Fibroblast of skin of right quadriceps (primary cell): ENCODE measurements around the gene FGF4.

ENCODE experiments used
- DNase-seq: peaks from one replicate; pipeline ENCODE4 v3.0.0-alpha.2; 2013

FGF4 gene

GRCh38 chr11:69775163-69775755 is at the start of gene FGF4:
Gene FGF4 (minus strand): TSS chr11:69775341. CDS start chr11:69775084, 257 bp downstream.
- no peak for DNase-seq

DNA sequence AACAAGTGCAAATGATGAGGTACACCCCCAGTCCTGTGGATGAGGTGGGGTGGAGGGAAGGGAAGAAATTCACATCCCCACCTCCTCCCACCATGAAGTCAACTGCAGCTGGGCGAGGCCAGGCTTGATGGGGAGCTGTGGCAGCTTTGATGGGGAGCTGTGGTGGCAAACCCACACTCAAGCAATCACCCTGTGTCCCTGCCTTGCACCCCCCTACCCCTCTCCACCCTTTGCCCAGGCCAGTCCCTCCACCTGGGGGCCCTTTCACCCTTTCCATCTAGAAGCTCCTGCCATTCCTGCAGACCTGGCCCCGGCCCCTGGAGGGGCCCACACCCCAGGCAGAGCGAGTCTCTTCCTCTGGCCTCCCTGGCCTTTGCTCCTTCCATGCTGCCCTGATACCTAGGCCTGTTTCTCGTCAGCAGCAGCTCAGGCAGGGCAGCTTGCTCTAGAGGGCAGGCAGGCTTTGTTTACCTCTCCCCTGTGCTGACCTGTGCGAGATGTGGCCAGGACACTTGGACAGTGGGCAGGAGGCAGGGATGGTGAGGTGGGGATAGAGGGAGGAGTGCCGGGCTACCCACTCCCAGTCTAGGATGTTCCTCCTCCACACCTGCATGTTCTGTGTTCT is 48.6 kb upstream of the FGF4 start:
- no peak for DNase-seq

DNA sequence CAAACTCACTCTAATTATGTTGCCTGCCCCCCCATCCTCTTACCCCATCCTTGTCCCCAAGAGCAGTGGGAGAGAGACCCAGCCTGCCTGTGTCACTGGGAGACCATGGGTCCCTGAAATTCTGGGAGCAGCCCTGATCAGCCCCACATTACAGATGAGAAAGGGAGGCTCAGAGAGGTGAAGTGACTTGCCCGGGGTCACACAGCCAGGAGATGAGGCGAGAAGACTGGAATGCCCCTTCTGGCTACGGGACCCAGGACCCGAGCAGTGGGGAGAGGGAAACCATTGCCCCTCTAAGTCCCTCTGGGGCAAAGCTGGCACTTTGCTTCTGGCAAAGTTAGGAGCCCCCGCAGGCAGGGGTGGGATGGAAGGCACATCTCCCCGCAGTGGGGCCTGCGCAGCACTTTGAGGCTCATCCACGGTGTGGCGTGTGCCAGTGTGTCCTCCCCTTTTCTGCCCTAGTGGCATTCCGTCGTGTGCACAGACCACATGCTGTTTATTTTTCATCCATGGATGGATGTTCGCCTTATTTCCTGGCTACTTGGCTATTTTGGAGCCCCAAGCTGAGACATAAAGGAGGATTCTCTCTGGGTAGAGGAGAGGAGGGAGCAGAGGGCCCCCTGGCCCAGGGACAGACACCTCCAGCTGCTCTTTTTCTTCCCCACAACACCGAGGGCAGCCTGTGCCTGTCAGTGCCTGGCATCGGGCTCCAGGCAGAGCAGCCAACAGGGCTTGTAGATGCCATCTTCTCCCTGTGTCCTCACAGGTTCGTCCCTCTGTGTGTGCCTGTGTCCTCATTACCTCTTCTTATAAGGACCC is 47.7 kb upstream of the FGF4 start:
- DNase-seq, result no peak

DNA sequence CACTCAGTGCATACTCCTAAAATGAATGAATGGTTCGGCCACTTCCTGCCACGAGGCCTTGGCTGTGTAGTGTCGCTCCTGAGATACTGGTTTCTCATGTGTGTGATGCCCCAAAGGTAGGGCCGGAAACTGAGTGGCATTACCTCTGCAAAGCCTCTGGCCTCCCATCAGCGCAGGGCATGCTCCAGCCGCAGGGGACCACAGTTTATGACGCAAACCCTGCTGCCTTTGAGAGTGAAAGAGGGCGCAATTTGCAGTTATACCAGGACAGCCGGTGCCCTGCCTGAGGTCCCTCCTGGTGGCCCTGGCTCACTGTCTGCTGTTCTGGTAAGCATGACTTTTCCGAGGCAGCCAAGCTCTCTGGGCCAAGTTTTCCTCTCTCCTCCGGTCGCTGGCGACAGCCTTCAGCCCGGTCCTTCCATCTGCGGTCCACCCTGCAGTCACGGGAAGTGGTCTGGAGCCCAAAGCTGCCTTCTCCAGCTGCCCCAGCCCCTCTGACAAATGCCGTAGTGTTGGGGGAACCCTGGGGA is 46.4 kb upstream of the FGF4 start:
- no peak for DNase-seq

- no peak for DNase-seq
Observed at GRCh38 chr11:69820441-69820840, 45.3 kb upstream of the FGF4 start.

DNA sequence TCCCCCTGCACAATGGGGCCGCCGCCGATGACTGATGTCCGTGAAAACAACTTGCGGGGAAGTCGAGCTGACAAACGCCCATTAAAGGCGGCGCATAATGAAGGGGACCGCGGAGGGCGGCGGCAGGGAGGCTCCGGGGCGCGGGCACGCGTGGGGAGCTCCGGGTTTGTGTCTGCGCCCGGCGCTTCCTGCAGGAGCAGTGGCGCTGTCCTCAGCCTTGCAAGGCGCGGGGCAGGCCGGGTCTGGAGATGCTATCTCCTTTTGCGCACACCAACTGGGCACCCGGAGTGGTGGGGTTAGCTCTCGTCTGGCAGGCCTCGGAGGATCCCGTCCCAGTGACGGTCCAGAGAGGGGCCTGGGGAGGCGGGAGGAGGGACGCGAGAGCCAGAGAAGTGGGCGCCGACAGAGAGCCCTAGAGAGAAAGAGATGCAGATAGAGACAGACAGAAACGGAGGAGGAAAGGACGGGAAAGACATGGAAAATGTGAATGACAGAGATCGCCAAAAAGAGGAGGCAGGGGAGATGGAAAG is 44.5 kb upstream of the FGF4 start:
- DNase-seq, result no peak

GRCh38 chr11:69818603-69819441 is 43.7 kb upstream of the FGF4 start, which contains the start of gene FGF3:
Gene FGF3 (minus strand): TSS chr11:69819416. CDS start chr11:69818933, 483 bp downstream.
- no peak for DNase-seq

GRCh38 chr11:69818231-69818602 is 43.1 kb upstream of the FGF4 start:
- DNase-seq, result no peak

GRCh38 chr11:69817265-69818230 is 42.4 kb upstream of the FGF4 start:
- no peak for DNase-seq

DNA sequence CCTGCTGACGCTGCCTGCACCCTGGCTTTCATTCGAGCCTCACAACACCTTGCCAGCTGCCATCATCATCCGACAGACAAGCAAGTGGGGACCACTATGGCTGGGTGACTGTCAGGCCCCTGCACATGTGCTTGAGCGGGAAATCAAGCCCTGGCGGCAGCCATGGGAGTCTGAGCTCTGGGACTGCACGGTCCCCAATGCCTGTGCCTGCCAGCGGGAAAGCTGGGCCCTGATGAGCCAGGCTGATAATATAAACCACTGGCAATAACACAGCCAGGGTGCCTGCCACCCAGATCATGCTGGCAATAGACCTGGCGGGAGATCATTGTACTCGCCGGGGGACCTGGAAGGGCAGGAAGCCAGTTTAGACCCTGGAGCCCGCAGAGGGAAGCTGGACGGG is 41.5 kb upstream of the FGF4 start:
- no peak for DNase-seq

DNA sequence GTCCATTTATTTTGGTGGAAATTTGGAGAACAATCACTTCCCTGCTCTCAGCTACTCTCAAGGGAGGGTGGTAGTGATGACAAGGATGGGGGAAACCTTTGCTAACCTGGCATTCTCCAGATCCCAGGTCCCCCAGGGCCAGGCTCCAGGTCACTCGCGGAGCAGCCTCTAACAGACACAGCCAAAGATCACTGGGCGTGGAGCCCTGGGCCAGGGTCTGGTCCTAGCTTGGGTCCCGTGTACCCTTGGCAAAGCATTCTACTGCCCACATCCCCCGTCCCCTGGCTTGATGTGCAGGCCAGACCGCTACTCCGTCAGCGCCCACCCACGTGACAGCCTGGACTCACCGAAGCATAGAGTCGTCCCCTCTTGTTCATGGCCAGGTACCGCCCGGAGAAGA is 40.8 kb upstream of the FGF4 start:
- no peak for DNase-seq

- no peak for DNase-seq
Observed at GRCh38 chr11:69814902-69815301, 39.8 kb upstream of the FGF4 start.

DNA sequence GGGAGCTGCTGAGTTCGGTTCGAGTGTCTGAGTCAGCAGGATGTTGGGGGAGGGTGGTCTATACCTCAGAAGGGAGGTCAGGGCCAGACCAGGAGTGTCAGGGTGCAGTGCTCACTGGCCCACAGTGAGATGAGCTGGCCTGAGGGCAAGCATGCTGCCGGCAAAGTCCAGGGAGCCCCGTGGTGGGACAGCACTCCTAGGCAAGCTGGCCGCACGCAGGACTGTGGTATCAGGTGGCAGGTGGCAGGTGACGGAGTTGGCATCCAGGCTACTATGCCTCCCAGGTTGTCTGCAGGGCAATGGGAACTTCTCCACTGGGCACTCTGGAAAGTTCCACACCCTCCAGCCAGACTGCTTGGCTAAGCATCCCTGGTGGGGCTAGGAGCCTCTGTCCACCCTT is 39.3 kb upstream of the FGF4 start:
- DNase-seq, result no peak

- DNase-seq, result no peak
Observed at GRCh38 chr11:69813839-69814238, 38.7 kb upstream of the FGF4 start.

DNA sequence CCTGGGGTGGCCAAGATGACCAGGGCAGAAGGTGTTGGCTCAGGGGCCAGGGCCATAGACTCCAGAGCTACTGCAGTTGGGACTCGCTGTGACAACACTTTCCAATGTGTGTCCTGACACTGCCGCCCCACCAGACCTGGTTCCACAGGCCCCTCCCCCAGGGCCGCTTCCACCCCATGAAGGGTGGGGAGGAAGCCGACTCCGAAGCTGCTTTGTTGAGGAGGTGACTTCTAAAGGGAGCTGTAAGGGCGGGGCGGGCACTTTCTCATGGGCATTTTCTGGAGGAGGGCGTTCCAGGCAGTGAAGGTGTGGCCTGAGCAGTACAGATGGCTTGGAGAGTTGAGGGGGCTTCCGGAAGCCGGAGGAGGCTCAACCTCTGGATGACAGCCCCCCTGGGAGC is 37.8 kb upstream of the FGF4 start:
- DNase-seq, result no peak

GRCh38 chr11:69812256-69812655 is 37.1 kb upstream of the FGF4 start:
- DNase-seq, result no peak

- DNase-seq, result no peak
Observed at GRCh38 chr11:69811431-69811830, 36.3 kb upstream of the FGF4 start.

DNA sequence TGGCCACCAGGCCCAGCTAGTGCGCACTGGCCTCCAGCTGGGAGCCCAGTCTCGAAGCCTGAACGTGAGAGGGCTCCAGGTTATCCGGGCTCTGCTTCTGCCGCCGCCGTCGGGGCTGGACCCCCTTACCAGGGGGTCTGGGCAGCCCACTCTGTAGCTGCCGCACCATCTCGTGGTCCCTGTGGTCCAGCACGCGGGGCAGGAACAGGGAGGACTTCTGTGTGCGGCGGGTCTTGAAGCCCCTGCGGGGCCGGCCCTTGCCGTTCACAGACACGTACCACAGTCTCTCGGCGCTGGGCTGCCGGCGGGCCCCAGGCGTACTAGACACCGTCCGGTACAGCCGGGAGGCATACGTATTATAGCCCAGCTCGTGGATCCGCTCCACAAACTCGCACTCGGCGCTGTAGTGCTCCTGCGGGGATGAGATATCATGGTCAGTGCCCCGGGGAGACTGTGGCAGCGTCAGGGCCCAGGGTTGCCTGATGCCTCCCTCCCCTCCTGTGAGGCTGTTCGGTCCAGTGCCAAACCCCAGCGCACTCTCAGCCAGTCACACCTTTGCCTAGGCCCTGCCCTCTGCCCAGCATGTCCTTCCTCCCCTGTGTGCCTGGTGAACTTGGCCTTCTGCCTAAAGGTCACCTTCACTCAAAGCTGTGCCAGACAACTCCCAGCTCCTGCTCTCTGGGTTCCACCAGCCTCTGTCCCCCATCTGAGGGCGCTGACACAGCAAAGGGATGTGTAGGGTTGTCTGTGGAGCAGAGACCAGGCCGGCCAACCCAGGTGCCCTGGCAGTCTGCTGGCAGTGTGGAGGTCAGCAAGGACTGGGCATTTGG is 35.4 kb upstream of the FGF4 start:
- no peak for DNase-seq

DNA sequence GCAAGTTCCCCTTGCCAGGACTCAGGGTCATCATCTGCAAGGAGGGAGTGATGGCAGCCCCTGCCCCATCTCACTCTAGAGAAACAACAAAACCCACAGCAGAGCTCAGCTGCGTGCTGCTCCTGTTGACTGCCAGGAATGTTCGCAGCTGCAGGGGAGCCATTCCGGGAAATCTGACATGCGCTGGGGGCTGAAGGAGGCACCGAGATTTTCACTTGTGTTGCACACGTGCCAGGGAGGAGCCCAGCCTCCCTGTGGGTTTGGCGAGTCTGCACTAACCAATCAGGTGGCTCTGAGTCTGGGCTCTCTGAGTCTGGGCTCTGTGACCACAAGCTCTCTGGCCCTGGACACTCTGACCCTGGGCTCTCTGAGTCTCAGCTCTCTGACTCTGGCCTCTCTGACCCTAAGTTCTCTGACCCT is 33.5 kb upstream of the FGF4 start:
- DNase-seq, result peak; percentile 49

- DNase-seq, result peak; percentile 17
Observed at GRCh38 chr11:69807106-69807815, 32.1 kb upstream of the FGF4 start.
